ENCODE results near the gene TREH.
"Not testable (repeated sequence)": the region's sequence is repeated elsewhere in the genome, so short reads cannot be mapped to it uniquely, and the experiment has no call there.

The TREH gene

GRCh38 chr11:118679483-118679882 lies at the start of gene TREH:
TREH (minus strand) TSS chr11:118679650; CDS start chr11:118679627, 23 bp downstream.
- H3K9ac ChIP-seq (ENCODE audit: low read depth, low read length): no peak within 1 kb of the TSS

GRCh38 chr11:118728112-118728511 lies 48.7 kb upstream of the TREH start:
- H3K27ac ChIP-seq (ENCODE audit: low read depth, low read length); H3K4me3 ChIP-seq (ENCODE audit: low read depth, low read length); H3K27me3 ChIP-seq (ENCODE audit: control insufficient read depth, insufficient read depth, low read length); H3K9ac ChIP-seq (ENCODE audit: low read depth, low read length): not testable (repeated sequence)
- H3K4me1 ChIP-seq (ENCODE audit: control insufficient read depth, insufficient read depth, low read length): peaks cover 12% of the 10 kb centered on the region
- peaks cover 16% of the 10 kb centered on the region for H3K36me3 ChIP-seq (ENCODE audit: control insufficient read depth, insufficient read depth, low read length)
- H3K9me3 ChIP-seq (ENCODE audit: control insufficient read depth, insufficient read depth, low read length): peaks cover 18% of the 10 kb centered on the region; the same call in 1 of the 2 replicates

More at GRCh38 chr11:118679483-118679882, at the start of gene TREH:
- no peaks in the 10 kb centered on the region for H3K36me3 ChIP-seq (ENCODE audit: control insufficient read depth, insufficient read depth, low read length)
- no peak within 1 kb of the TSS for H3K27ac ChIP-seq (ENCODE audit: low read depth, low read length)
- peaks cover 10% of the 10 kb centered on the region; the same call in 1 of the 2 replicates for H3K9me3 ChIP-seq (ENCODE audit: control insufficient read depth, insufficient read depth, low read length)
- no peaks in the 10 kb centered on the region for H3K27me3 ChIP-seq (ENCODE audit: control insufficient read depth, insufficient read depth, low read length)
- no peaks in the 10 kb centered on the region for H3K4me1 ChIP-seq (ENCODE audit: control insufficient read depth, insufficient read depth, low read length)
- no peak within 1 kb of the TSS for H3K4me3 ChIP-seq (ENCODE audit: low read depth, low read length)

GRCh38 chr11:118727721-118728066 lies 48.2 kb upstream of the TREH start:
- Histone ChIP-seq H3K4me1 (ENCODE audit: control insufficient read depth, insufficient read depth, low read length) (peaks cover 16% of the 10 kb centered on the region), H3K9me3 (ENCODE audit: control insufficient read depth, insufficient read depth, low read length) (peaks cover 18% of the 10 kb centered on the region; the same call in 1 of the 2 replicates), H3K36me3 (ENCODE audit: control insufficient read depth, insufficient read depth, low read length) (peaks cover 14% of the 10 kb centered on the region)
- H3K4me3 ChIP-seq (ENCODE audit: low read depth, low read length); H3K27ac ChIP-seq (ENCODE audit: low read depth, low read length); H3K9ac ChIP-seq (ENCODE audit: low read depth, low read length); H3K27me3 ChIP-seq (ENCODE audit: control insufficient read depth, insufficient read depth, low read length): not testable (repeated sequence)

GRCh38 chr11:118727001-118727720 lies 47.7 kb upstream of the TREH start:
- H3K9me3 ChIP-seq (ENCODE audit: control insufficient read depth, insufficient read depth, low read length): peaks cover 16% of the 10 kb centered on the region; the same call in 1 of the 2 replicates
- H3K4me3 ChIP-seq (ENCODE audit: low read depth, low read length); H3K27ac ChIP-seq (ENCODE audit: low read depth, low read length); H3K27me3 ChIP-seq (ENCODE audit: control insufficient read depth, insufficient read depth, low read length); H3K9ac ChIP-seq (ENCODE audit: low read depth, low read length); H3K36me3 ChIP-seq (ENCODE audit: control insufficient read depth, insufficient read depth, low read length): not testable (repeated sequence)
- peaks cover 16% of the 10 kb centered on the region for H3K4me1 ChIP-seq (ENCODE audit: control insufficient read depth, insufficient read depth, low read length)

GRCh38 chr11:118721478-118722015 lies 42.1 kb upstream of the TREH start:
- not testable (repeated sequence) for H3K9ac ChIP-seq (ENCODE audit: low read depth, low read length); H3K4me3 ChIP-seq (ENCODE audit: low read depth, low read length); H3K9me3 ChIP-seq (ENCODE audit: control insufficient read depth, insufficient read depth, low read length); H3K27me3 ChIP-seq (ENCODE audit: control insufficient read depth, insufficient read depth, low read length); H3K36me3 ChIP-seq (ENCODE audit: control insufficient read depth, insufficient read depth, low read length)
- H3K27ac ChIP-seq (ENCODE audit: low read depth, low read length): peak overlapping the region; percentile 76
- peaks cover 16% of the 10 kb centered on the region for H3K4me1 ChIP-seq (ENCODE audit: control insufficient read depth, insufficient read depth, low read length)

GRCh38 chr11:118720740-118721139 lies 41.3 kb upstream of the TREH start:
- not testable (repeated sequence) for H3K27me3 ChIP-seq (ENCODE audit: control insufficient read depth, insufficient read depth, low read length); H3K36me3 ChIP-seq (ENCODE audit: control insufficient read depth, insufficient read depth, low read length); H3K9me3 ChIP-seq (ENCODE audit: control insufficient read depth, insufficient read depth, low read length)
- Histone ChIP-seq H3K9ac (ENCODE audit: low read depth, low read length) (peak overlapping the region; percentile 84), H3K4me3 (ENCODE audit: low read depth, low read length) (peak overlapping the region; percentile 65), H3K4me1 (ENCODE audit: control insufficient read depth, insufficient read depth, low read length) (peaks cover 13% of the 10 kb centered on the region), H3K27ac (ENCODE audit: low read depth, low read length) (peak overlapping the region; percentile 60)

GRCh38 chr11:118720078-118720477 lies 40.6 kb upstream of the TREH start:
- Histone ChIP-seq H3K9ac (ENCODE audit: low read depth, low read length) (peak overlapping the region; percentile 84), H3K27ac (ENCODE audit: low read depth, low read length) (peak overlapping the region; percentile 60), H3K4me3 (ENCODE audit: low read depth, low read length) (peak overlapping the region; percentile 65), H3K4me1 (ENCODE audit: control insufficient read depth, insufficient read depth, low read length) (peaks cover 16% of the 10 kb centered on the region)
- not testable (repeated sequence) for H3K36me3 ChIP-seq (ENCODE audit: control insufficient read depth, insufficient read depth, low read length); H3K27me3 ChIP-seq (ENCODE audit: control insufficient read depth, insufficient read depth, low read length); H3K9me3 ChIP-seq (ENCODE audit: control insufficient read depth, insufficient read depth, low read length)

- not testable (repeated sequence) for H3K9me3 ChIP-seq (ENCODE audit: control insufficient read depth, insufficient read depth, low read length); H3K9ac ChIP-seq (ENCODE audit: low read depth, low read length); H3K27me3 ChIP-seq (ENCODE audit: control insufficient read depth, insufficient read depth, low read length); H3K36me3 ChIP-seq (ENCODE audit: control insufficient read depth, insufficient read depth, low read length)
- H3K4me1 ChIP-seq (ENCODE audit: control insufficient read depth, insufficient read depth, low read length): peaks cover 20% of the 10 kb centered on the region
- peak overlapping the region; percentile 65 for H3K4me3 ChIP-seq (ENCODE audit: low read depth, low read length)
- peak overlapping the region; percentile 20 for H3K27ac ChIP-seq (ENCODE audit: low read depth, low read length)
Measured at GRCh38 chr11:118718562-118718961, 39.1 kb upstream of the TREH start.

- not testable (repeated sequence) for H3K9ac ChIP-seq (ENCODE audit: low read depth, low read length); H3K9me3 ChIP-seq (ENCODE audit: control insufficient read depth, insufficient read depth, low read length); H3K27me3 ChIP-seq (ENCODE audit: control insufficient read depth, insufficient read depth, low read length); H3K36me3 ChIP-seq (ENCODE audit: control insufficient read depth, insufficient read depth, low read length)
- Histone ChIP-seq H3K27ac (ENCODE audit: low read depth, low read length) (peak overlapping the region; percentile 35), H3K4me3 (ENCODE audit: low read depth, low read length) (peak overlapping the region; percentile 65; the same call in 1 of the 2 replicates), H3K4me1 (ENCODE audit: control insufficient read depth, insufficient read depth, low read length) (peaks cover 12% of the 10 kb centered on the region)
Measured at GRCh38 chr11:118717733-118718132, 38.3 kb upstream of the TREH start.

GRCh38 chr11:118717221-118717620 lies 37.8 kb upstream of the TREH start:
- H3K9me3 ChIP-seq (ENCODE audit: control insufficient read depth, insufficient read depth, low read length); H3K36me3 ChIP-seq (ENCODE audit: control insufficient read depth, insufficient read depth, low read length); H3K9ac ChIP-seq (ENCODE audit: low read depth, low read length); H3K27me3 ChIP-seq (ENCODE audit: control insufficient read depth, insufficient read depth, low read length); H3K4me3 ChIP-seq (ENCODE audit: low read depth, low read length): not testable (repeated sequence)
- H3K27ac ChIP-seq (ENCODE audit: low read depth, low read length): peak overlapping the region; percentile 35
- peaks cover 12% of the 10 kb centered on the region for H3K4me1 ChIP-seq (ENCODE audit: control insufficient read depth, insufficient read depth, low read length)

- Histone ChIP-seq H3K36me3 (ENCODE audit: control insufficient read depth, insufficient read depth, low read length) (0 out of 2 replicates have a peak, but pooled peaks cover 2% of the 10 kb centered on the region), H3K4me3 (ENCODE audit: low read depth, low read length) (0 out of 2 replicates have a peak overlapping the region, but pooled peaks have one; percentile 1), H3K9ac (ENCODE audit: low read depth, low read length) (peak overlapping the region; percentile 50), H3K27ac (ENCODE audit: low read depth, low read length) (peak overlapping the region; percentile 98), H3K4me1 (ENCODE audit: control insufficient read depth, insufficient read depth, low read length) (peaks cover 12% of the 10 kb centered on the region), H3K9me3 (ENCODE audit: control insufficient read depth, insufficient read depth, low read length) (no peaks in the 10 kb centered on the region), H3K27me3 (ENCODE audit: control insufficient read depth, insufficient read depth, low read length) (no peaks in the 10 kb centered on the region)
Measured at GRCh38 chr11:118715837-118716260, 36.4 kb upstream of the TREH start.
